AG09309 (cell line): ENCODE data around the gene SOCS4.
"Not testable (repeated sequence)": the region's sequence is repeated elsewhere in the genome, so short reads cannot be mapped to it uniquely, and the experiment has no call there.

Source experiments
- DNase-seq: peaks from one replicate; pipeline ENCODE4 v3.0.0-alpha.2; 2010; ENCODE audit warnings: low read depth
- H3K4me3 ChIP-seq: 2 replicates; pipeline ENCODE4 v1.5.1; 2011; ENCODE audit warnings: mild to moderate bottlenecking, low read depth, low read length, moderate library complexity; ENCODE audit not compliant: control insufficient read depth
- CTCF ChIP-seq: IDR thresholded peaks from 2 replicates; pipeline ENCODE4 v1.5.1; 2011; ENCODE audit warnings: mild to moderate bottlenecking, low read depth, low read length, inconsistent platforms; ENCODE audit not compliant: insufficient read depth, control insufficient read depth; ENCODE audit errors: missing control alignments

SOCS4 gene

GRCh38 chr14:55057919-55058318 lies 30.9 kb downstream of the SOCS4 start:
- no peak for DNase-seq
- no peak overlapping the region for H3K4me3 ChIP-seq
- no peak for TF ChIP-seq CTCF

- DNase-seq, result no peak
- no peak overlapping the region for H3K4me3 ChIP-seq
- TF ChIP-seq CTCF, result no peak
Measured at GRCh38 chr14:55059333-55059732, 32.3 kb downstream of the SOCS4 start.

- H3K4me3 ChIP-seq, result no peak overlapping the region
- DNase-seq, result no peak
- no peak for TF ChIP-seq CTCF
Measured at GRCh38 chr14:55062517-55063351, 35.7 kb downstream of the SOCS4 start.

GRCh38 chr14:55064896-55065295 lies 37.9 kb downstream of the SOCS4 start:
- DNase-seq, H3K4me3 ChIP-seq: not testable (repeated sequence)

GRCh38 chr14:55065411-55065810 lies 38.4 kb downstream of the SOCS4 start:
- no peak for TF ChIP-seq CTCF
- DNase-seq, result no peak
- H3K4me3 ChIP-seq, result no peak overlapping the region

GRCh38 chr14:55066223-55066622 lies 39.2 kb downstream of the SOCS4 start:
- no peak for DNase-seq
- TF ChIP-seq CTCF, result no peak
- H3K4me3 ChIP-seq, result no peak overlapping the region

GRCh38 chr14:55070981-55071411 lies 44.0 kb downstream of the SOCS4 start:
- H3K4me3 ChIP-seq, result no peak overlapping the region
- no peak for TF ChIP-seq CTCF
- DNase-seq, result no peak
